Glutamatergic neuron (in vitro differentiated cells): ENCODE results near the gene RD3L. TPM values are rescaled to one million over a fixed set of nuclear protein-coding genes. Genes with fewer than 3 reads are reported as not detected.

Experiments used
- DNase-seq: peaks from one replicate; pipeline ENCODE4 v3.0.0; 2022
- H3K27ac Mint-ChIP-seq: one replicate; pipeline ENCODE4 v1.8.0; 2020; ENCODE audit warnings: mild to moderate bottlenecking, mixed read lengths, inconsistent platforms; ENCODE audit not compliant: unreplicated experiment
- H3K27me3 Mint-ChIP-seq: one replicate; pipeline ENCODE4 v1.8.0; 2020; ENCODE audit warnings: mild to moderate bottlenecking, moderate library complexity, mixed read lengths, inconsistent platforms; ENCODE audit not compliant: unreplicated experiment
- H3K36me3 Mint-ChIP-seq: one replicate; pipeline ENCODE4 v1.8.0; 2020; ENCODE audit warnings: mild to moderate bottlenecking, mixed read lengths, inconsistent platforms; ENCODE audit not compliant: unreplicated experiment
- H3K4me1 Mint-ChIP-seq: one replicate; pipeline ENCODE4 v1.8.0; 2020; ENCODE audit warnings: mild to moderate bottlenecking, low read depth, mixed read lengths, inconsistent platforms; ENCODE audit not compliant: unreplicated experiment
- H3K4me3 Mint-ChIP-seq: one replicate; pipeline ENCODE4 v1.8.0; 2020; ENCODE audit warnings: mild to moderate bottlenecking, mixed read lengths, inconsistent platforms; ENCODE audit not compliant: unreplicated experiment
- H3K9me3 Mint-ChIP-seq: one replicate; pipeline ENCODE4 v1.8.0; 2020; ENCODE audit warnings: mild to moderate bottlenecking, moderate library complexity, mixed read lengths, inconsistent platforms; ENCODE audit not compliant: unreplicated experiment
- total RNA-seq: library from RNA; stranded (reverse); fragmentation: NEBNext Ultra II Directional; extraction: Animal tissue kit (Norgen Biotek cat#: 25700); gene quantifications from one replicate; pipeline ENCODE4 v1.2.1, GENCODE V29; 2021; ENCODE audit not compliant: unreplicated experiment
- TF ChIP-seq, protein P1 (sequence below): fragments of 200-600 bp; sonication (generic); IDR thresholded peaks from one replicate; pipeline ENCODE4 v1.5.0; 2021; ENCODE audit not compliant: partially characterized antibody, unreplicated experiment

The RD3L gene
- total RNA-seq, 1 donor from 2014 or later = not detected

DNA sequence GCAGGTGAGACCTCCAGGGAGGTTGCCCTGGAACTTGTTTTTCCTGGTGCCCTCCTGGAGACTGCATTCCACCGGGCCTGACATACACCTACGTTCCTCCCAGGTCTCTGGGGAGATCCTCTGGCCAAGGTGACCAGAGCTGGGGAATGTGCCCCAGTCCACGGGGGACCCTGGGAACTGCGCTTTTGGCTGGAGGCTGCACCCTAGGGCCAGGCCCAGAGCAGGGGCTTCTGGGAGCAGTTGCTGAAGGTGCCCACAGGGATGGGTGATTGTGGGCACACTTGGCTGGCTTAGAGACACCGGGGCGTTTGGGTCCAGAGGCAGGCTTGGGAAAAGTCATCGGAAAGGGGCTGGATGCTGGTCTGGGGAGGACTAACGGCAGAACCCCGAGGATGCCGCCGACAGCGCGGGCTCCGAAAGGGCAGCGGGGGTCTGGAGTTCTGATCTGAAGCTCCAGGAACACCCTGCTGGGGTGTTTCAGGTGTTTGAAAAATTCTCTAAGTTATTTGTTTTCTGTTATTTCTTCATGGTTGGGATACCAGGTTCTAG is 50.6 kb downstream of the RD3L start:
- Mint-ChIP-seq H3K9me3 (peaks cover 4% of the 10 kb centered on the region), H3K27me3 (peaks cover 10% of the 10 kb centered on the region), H3K27ac (no peak overlapping the region), H3K36me3 (peaks cover 5% of the 10 kb centered on the region), H3K4me3 (no peak overlapping the region), H3K4me1 (no peaks in the 10 kb centered on the region)
- no peak for DNase-seq
- TF ChIP-seq, protein P1, sequence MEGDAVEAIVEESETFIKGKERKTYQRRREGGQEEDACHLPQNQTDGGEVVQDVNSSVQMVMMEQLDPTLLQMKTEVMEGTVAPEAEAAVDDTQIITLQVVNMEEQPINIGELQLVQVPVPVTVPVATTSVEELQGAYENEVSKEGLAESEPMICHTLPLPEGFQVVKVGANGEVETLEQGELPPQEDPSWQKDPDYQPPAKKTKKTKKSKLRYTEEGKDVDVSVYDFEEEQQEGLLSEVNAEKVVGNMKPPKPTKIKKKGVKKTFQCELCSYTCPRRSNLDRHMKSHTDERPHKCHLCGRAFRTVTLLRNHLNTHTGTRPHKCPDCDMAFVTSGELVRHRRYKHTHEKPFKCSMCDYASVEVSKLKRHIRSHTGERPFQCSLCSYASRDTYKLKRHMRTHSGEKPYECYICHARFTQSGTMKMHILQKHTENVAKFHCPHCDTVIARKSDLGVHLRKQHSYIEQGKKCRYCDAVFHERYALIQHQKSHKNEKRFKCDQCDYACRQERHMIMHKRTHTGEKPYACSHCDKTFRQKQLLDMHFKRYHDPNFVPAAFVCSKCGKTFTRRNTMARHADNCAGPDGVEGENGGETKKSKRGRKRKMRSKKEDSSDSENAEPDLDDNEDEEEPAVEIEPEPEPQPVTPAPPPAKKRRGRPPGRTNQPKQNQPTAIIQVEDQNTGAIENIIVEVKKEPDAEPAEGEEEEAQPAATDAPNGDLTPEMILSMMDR = no peak

DNA sequence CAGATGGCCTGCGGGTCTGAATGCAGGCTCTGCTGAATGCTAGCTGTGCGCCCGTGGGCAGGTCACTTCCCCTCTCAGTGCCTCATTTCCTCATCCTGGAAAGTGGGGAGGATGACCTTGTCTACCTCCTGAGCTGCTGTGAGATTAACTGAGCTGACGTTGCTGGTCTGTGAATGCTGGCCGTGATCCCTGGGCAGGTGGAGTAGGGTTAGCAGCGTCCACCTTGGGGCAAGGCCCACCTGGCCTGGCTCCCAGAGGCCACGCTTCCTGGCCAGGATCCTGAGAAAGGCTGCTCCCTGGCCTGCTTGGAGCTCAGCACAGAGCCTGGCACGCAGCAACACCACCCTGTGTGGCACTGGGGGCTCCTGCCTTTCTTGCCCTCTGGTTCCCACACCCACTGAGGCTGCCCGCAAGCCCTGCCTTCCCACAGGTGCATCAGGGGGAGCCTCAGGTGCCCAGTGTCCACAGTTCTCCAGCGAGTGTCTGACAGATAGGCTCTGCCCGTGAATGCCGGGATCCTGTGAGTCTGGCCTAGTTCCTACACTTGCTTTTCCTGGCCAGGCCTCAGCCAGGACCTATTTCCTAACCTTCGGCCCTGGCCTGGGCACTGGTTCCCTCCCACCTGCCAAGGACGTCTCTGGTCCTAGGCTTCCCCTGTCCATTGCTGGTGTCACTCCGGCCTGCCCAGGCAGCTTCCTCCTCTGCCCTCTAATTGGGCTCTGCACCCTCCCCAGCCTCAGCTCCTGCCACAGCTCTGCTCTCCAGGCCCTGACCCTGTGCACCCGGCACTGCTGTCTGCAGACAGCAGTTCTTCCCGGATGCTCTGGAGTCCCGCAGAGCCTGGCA is 51.3 kb downstream of the RD3L start:
- TF ChIP-seq, protein P1 = no peak
- Mint-ChIP-seq H3K9me3 (peaks cover 1% of the 10 kb centered on the region), H3K27me3 (peaks cover 7% of the 10 kb centered on the region), H3K4me3 (no peak overlapping the region), H3K36me3 (no peaks in the 10 kb centered on the region), H3K27ac (no peak overlapping the region), H3K4me1 (peaks cover 2% of the 10 kb centered on the region)
- DNase-seq = no peak

Other genes with a start within 250 kb of the RD3L start
- gene XRCC3, start 227.1 kb downstream of the RD3L start, total RNA-seq = 4.5 TPM
- gene ZFYVE21, start 226.7 kb downstream of the RD3L start, total RNA-seq = 49.1 TPM
- 24.6 TPM for gene PPP1R13B, start 95.0 kb downstream of the RD3L start, total RNA-seq
- not detected for gene TDRD9, start 14.1 kb downstream of the RD3L start, total RNA-seq
- not detected for gene ASPG, start 143.2 kb upstream of the RD3L start, total RNA-seq
- gene KIF26A, start 196.1 kb upstream of the RD3L start, total RNA-seq = 5.9 TPM